ENCODE results near the gene PYGB.

PYGB gene

GRCh38 chr20:25274891-25275812, 27.3 kb downstream of the PYGB start:
- DNase-seq (ENCODE audit: insufficient read length, low spot score) (no peak), FAIRE-seq (no peak)
- TF ChIP-seq CTCF (IDR thresholded peaks at IDR 0.05; ENCODE audit: insufficient read depth, missing control alignments) = no peak

GRCh38 chr20:25275813-25276532, 28.1 kb downstream of the PYGB start:
- FAIRE-seq = no peak
- TF ChIP-seq CTCF (IDR thresholded peaks at IDR 0.05; ENCODE audit: insufficient read depth, missing control alignments) = no peak
- no peak for DNase-seq (ENCODE audit: insufficient read length, low spot score)

- DNase-seq (ENCODE audit: insufficient read length, low spot score) (no peak), FAIRE-seq (no peak)
- no peak for TF ChIP-seq CTCF (IDR thresholded peaks at IDR 0.05; ENCODE audit: insufficient read depth, missing control alignments)
Measured at GRCh38 chr20:25276533-25277050, 28.7 kb downstream of the PYGB start.

GRCh38 chr20:25277051-25277801, 29.3 kb downstream of the PYGB start:
- FAIRE-seq = no peak
- no peak for TF ChIP-seq CTCF (IDR thresholded peaks at IDR 0.05; ENCODE audit: insufficient read depth, missing control alignments)
- DNase-seq (ENCODE audit: insufficient read length, low spot score) = no peak

GRCh38 chr20:25277941-25278521, 30.1 kb downstream of the PYGB start:
- no peak for TF ChIP-seq CTCF (IDR thresholded peaks at IDR 0.05; ENCODE audit: insufficient read depth, missing control alignments)
- no peak for FAIRE-seq

GRCh38 chr20:25278636-25279361, 30.9 kb downstream of the PYGB start:
- no peak for FAIRE-seq
- no peak for DNase-seq (ENCODE audit: insufficient read length, low spot score)
- TF ChIP-seq CTCF (IDR thresholded peaks at IDR 0.05; ENCODE audit: insufficient read depth, missing control alignments) = no peak

More at GRCh38 chr20:25277941-25278521, 30.1 kb downstream of the PYGB start:
- DNase-seq (ENCODE audit: insufficient read length, low spot score) = no peak
